Pulmonary artery endothelial cell (primary cell): Measurements from ENCODE around the gene MAP7D1. TPM values are rescaled to one million over a fixed set of nuclear protein-coding genes. Genes with fewer than 3 reads are reported as not detected.
"Not testable (repeated sequence)": the region's sequence is repeated elsewhere in the genome, so short reads cannot be mapped to it uniquely, and the experiment has no call there.

ENCODE experiments used
- DNase-seq: peaks from one replicate; pipeline ENCODE4 v3.0.0-alpha.2; 2011; ENCODE audit warnings: low read depth, low spot score
- total RNA-seq: library from RNA; depleted of rRNA; stranded (reverse); fragments of >200 nt; gene quantifications from 2 replicates; pipeline ENCODE4 v1.2.3, GENCODE V29; 2014

MAP7D1 gene
- total RNA-seq, 1 donor from 2014 or later: 77.1 TPM

GRCh38 chr1:36151134-36151844 is 4.7 kb upstream of the MAP7D1 start:
- no peak for DNase-seq

- DNase-seq: no peak
Observed at GRCh38 chr1:36151845-36152203, 4.1 kb upstream of the MAP7D1 start.

- no peak for DNase-seq
Observed at GRCh38 chr1:36153476-36153875, 2.5 kb upstream of the MAP7D1 start.

GRCh38 chr1:36154335-36154734 is 1.6 kb upstream of the MAP7D1 start:
- no peak for DNase-seq

GRCh38 chr1:36154765-36155407 is 1.1 kb upstream of the MAP7D1 start:
- DNase-seq: no peak

- no peak for DNase-seq
Observed at GRCh38 chr1:36156329-36157114, 562 bp downstream of the MAP7D1 start.

- DNase-seq: no peak
Observed at GRCh38 chr1:36157115-36157903, 1.3 kb downstream of the MAP7D1 start.

GRCh38 chr1:36157973-36158826 is 2.2 kb downstream of the MAP7D1 start:
- no peak for DNase-seq

GRCh38 chr1:36158827-36159252 is 2.9 kb downstream of the MAP7D1 start:
- DNase-seq: not testable (repeated sequence)

- no peak for DNase-seq
Observed at GRCh38 chr1:36159614-36160387, 3.8 kb downstream of the MAP7D1 start.

GRCh38 chr1:36160388-36160948 is 4.5 kb downstream of the MAP7D1 start:
- no peak for DNase-seq

GRCh38 chr1:36160949-36161485 is 5.1 kb downstream of the MAP7D1 start:
- DNase-seq: no peak

GRCh38 chr1:36161641-36162531 is 5.9 kb downstream of the MAP7D1 start:
- no peak for DNase-seq

GRCh38 chr1:36162680-36163239 is 6.8 kb downstream of the MAP7D1 start:
- no peak for DNase-seq

GRCh38 chr1:36163426-36163825 is 7.5 kb downstream of the MAP7D1 start:
- DNase-seq: no peak

GRCh38 chr1:36164361-36164760 is 8.4 kb downstream of the MAP7D1 start:
- no peak for DNase-seq

GRCh38 chr1:36165145-36165544 is 9.2 kb downstream of the MAP7D1 start:
- no peak for DNase-seq

- DNase-seq: no peak
Observed at GRCh38 chr1:36166136-36166535, 10.2 kb downstream of the MAP7D1 start.
